Hepatic stellate cell (primary cell): ENCODE results near the gene SNX8.
"Not testable (repeated sequence)": the region's sequence is repeated elsewhere in the genome, so short reads cannot be mapped to it uniquely, and the experiment has no call there.

Experiments used
- DNase-seq: peaks from one replicate; pipeline ENCODE4 v3.0.0; 2011; ENCODE audit warnings: low spot score

Gene SNX8

GRCh38 chr7:2314209-2314955 is at the start of gene SNX8:
TSS of gene SNX8 (minus strand) at chr7:2314441. CDS start at chr7:2314421, 20 bp downstream.
- DNase-seq, result peak; percentile 98

- no peak for DNase-seq
These were observed 48.3 kb upstream of the SNX8 start for GRCh38 chr7:2362385-2363088.

- no peak for DNase-seq
These were observed 46.6 kb upstream of the SNX8 start for GRCh38 chr7:2360796-2361195.

- no peak for DNase-seq
These were observed 45.4 kb upstream of the SNX8 start for GRCh38 chr7:2359610-2360009.

- no peak for DNase-seq
These were observed 44.8 kb upstream of the SNX8 start for GRCh38 chr7:2358968-2359527.

- DNase-seq, result no peak
These were observed 43.3 kb upstream of the SNX8 start for GRCh38 chr7:2357571-2357970.

- DNase-seq, result no peak
These were observed 42.9 kb upstream of the SNX8 start for GRCh38 chr7:2357165-2357564.

GRCh38 chr7:2355705-2356008 is 41.4 kb upstream of the SNX8 start:
- DNase-seq, result peak; percentile 23

- peak; percentile 31 for DNase-seq
These were observed 40.9 kb upstream of the SNX8 start for GRCh38 chr7:2354939-2355704.

- DNase-seq, result peak; percentile 95
These were observed 40.1 kb upstream of the SNX8 start, which contains the start of gene EIF3B for GRCh38 chr7:2354186-2354938. TSS of gene EIF3B (plus strand) at chr7:2354827. CDS start at chr7:2354922, 95 bp downstream.

- peak; percentile 96 for DNase-seq
These were observed 39.6 kb upstream of the SNX8 start for GRCh38 chr7:2353936-2354185.

GRCh38 chr7:2353113-2353935 is 39.1 kb upstream of the SNX8 start:
- DNase-seq, result no peak

- no peak for DNase-seq
These were observed 36.6 kb upstream of the SNX8 start for GRCh38 chr7:2350861-2351260.

- no peak for DNase-seq
These were observed 35.8 kb upstream of the SNX8 start for GRCh38 chr7:2350055-2350454.

GRCh38 chr7:2347351-2348063 is 33.3 kb upstream of the SNX8 start:
- not testable (repeated sequence) for DNase-seq

GRCh38 chr7:2336626-2337299 is 22.5 kb upstream of the SNX8 start:
- DNase-seq, result no peak

GRCh38 chr7:2332606-2333231 is 18.5 kb upstream of the SNX8 start:
- DNase-seq, result not testable (repeated sequence)

GRCh38 chr7:2331707-2332106 is 17.5 kb upstream of the SNX8 start:
- no peak for DNase-seq

GRCh38 chr7:2330493-2330892 is 16.3 kb upstream of the SNX8 start:
- DNase-seq, result no peak

GRCh38 chr7:2326951-2327350 is 12.7 kb upstream of the SNX8 start:
- DNase-seq, result no peak
